ENCODE data around the gene IMP3.
"Not testable (repeated sequence)": the region's sequence is repeated elsewhere in the genome, so short reads cannot be mapped to it uniquely, and the experiment has no call there.

Gene IMP3, protein sequence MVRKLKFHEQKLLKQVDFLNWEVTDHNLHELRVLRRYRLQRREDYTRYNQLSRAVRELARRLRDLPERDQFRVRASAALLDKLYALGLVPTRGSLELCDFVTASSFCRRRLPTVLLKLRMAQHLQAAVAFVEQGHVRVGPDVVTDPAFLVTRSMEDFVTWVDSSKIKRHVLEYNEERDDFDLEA

DNA sequence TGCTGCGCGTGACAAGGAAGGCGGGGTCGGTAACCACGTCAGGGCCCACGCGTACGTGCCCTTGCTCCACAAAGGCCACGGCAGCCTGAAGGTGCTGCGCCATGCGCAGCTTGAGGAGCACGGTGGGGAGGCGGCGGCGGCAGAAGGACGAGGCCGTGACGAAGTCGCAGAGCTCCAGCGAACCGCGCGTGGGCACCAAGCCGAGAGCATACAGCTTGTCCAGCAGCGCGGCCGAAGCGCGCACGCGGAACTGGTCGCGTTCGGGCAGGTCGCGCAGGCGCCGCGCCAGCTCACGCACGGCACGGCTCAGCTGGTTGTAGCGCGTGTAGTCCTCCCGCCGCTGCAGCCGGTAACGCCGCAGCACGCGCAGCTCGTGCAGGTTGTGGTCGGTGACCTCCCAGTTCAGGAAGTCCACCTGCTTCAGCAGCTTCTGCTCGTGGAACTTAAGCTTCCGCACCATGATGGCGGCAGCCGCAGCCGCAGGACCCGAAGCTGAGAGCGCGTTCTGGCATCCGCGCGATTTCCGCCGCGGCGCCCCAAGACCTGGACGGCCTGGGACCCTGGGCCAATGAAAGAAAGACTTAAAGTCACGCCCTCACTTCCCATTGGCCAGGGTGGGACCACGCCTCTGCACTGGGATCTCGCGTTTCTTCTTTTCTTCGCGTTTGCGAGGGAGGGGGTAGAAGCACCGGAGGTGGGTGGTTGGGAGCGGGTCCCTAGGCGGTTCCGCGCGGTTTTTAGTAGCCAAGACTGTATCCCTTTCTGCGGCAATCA lies at the start of gene IMP3:
Gene IMP3 (minus strand): TSS at position 516 of the 774 bp plus-strand sequence. CDS start 56 bp downstream, at position 460.
- peak; percentile 97 for DNase-seq

DNA sequence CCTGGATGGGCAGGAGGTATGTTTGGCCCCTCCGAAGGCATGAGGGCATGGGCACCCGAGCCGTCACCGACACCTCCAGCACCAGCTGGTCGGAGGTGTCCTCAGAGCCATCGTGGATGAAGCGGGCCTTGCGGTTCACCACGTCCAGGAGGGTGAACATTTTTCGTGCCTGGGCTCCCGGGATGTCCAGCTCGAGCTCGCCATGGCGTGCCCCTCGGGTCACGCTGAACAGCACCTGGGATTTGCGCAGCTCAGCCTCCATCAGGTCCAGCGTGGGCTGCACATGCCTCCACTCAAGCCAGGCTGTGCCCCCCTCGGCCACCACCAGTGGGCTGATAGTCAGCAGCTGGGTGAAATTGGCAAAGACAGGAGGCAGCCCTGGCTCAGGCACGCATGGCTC lies 49.4 kb upstream of the IMP3 start:
- DNase-seq, result not testable (repeated sequence)

DNA sequence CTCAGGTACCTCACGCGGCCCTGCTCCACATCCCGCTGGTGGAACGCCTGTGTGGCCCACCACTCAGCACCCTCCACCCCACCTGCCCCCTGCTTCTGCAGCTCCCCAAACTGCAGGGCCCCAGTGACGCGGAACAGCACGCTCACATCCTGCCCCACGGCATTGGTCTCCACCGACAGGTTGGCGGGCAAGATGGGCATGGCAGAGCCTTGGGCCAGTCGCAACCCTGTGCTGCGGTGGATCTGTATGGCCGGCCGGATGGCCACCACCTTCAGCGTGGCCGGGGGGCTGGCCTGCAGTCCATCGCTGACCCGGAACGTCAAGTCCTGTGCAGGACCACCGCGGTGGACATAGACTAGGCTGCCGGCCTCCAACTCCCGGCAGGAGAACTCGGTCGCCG lies 48.8 kb upstream of the IMP3 start:
- DNase-seq, result no peak

DNA sequence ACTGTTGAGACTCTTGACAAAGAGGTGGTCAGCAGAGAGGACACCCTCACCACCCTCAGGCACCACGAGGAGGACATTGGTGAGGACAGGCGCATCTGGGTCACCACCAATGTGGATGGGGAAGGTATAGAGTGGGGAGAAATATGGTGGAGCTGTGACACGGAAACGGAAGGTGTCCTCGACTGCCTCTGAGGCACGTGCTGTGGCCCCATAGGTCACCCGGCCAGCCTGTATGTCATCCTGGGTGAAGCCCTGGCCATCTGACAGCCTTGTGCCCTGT lies 48.2 kb upstream of the IMP3 start:
- no peak for DNase-seq

DNA sequence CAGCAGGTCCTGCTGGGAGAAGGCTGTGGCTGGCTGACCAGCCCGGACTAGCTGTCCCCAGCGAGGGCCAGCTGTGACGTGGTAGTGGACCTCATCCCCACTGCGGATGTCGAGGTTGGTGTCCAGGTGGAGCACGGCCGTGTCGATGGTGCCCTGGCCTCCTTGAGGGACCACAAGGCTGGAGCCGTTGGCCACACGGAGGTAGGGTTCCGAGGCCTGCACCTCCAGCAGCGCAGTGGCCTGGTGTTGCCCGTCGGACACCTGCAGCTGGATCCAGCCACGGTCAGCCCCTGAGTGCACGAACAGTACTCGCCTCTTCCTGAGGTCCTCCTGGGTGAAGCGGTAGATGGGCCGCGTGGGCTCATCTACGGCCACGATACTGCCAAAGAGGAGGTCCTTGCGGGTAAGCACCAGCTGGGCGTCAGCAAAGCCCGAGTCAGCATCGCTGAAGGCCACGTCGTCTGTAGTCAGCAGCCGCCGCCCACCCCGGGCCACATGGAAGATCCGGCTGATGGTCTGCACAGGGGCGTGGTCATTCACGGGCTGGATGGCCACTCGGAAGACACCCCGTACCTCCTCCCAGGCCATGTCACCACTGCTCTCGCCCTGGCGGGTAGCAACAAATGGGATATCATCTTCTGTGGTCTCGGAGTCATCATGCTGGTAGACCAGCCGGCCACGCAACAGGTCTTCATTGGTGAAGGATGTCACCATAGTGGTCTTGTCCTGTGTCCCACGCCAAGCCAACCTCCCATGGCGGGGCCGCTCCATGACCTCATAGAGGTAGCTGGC lies 47.7 kb upstream of the IMP3 start:
- no peak for DNase-seq

DNA sequence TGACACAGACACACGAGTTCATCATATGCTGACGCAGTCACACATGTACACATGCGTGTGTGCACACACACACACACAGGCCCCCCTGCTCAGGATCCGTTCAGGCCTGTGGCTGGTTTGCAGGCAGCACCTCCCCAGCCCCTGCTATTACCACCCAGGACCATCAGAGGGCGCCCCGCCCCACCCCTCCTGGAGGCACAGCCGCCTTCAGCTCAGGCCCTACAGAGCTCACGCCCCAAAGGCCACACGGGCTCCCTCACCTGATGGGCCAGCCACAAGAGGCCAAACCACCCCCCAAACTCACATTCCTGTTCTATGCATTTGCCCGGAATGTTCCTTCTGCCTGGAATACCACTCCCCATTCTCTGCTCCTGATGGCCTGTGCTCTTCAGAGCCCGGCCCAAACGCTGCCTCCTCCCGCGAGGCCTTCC lies 46.2 kb upstream of the IMP3 start:
- DNase-seq, result not testable (repeated sequence)

DNA sequence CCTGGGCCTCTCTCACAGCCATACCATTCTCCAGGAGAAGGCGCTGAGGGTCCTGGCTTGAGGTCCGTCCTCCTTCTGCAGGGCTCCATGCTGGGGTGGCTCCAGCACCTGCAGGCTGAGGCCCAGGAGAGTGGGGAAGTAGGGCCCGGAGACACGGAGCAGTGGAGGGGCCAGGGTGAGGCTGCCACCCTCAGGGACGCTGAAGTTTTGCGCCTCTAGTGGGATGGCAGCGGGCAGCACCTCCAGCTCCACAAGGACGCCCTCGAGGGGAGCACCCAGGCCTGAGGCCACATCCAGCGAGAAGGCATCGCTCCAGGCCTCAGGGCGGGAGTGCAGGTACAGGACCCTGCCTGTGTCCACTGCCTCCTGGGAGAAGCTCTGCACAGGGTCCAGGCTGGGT lies 45.2 kb upstream of the IMP3 start:
- no peak for DNase-seq

DNA sequence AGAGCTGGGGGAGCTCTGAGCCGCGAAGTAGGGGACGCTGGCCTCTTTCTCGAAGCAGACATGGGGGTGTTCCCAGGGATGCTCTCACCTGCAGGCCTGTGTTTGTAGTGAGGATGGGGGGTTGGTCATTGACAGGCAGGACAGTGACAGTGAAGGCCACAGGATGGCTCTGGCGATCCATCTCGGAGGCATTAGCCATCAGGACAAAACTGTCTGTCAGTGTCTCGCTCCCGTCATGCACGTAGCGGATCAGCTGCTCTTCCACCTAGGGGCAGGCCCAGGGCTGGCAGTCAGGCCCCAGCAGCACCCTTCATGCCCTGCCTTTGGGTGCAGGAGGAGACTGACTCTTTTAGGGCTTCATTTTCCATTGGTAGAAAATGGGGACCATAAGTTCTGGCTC lies 44.6 kb upstream of the IMP3 start:
- DNase-seq, result no peak

DNA sequence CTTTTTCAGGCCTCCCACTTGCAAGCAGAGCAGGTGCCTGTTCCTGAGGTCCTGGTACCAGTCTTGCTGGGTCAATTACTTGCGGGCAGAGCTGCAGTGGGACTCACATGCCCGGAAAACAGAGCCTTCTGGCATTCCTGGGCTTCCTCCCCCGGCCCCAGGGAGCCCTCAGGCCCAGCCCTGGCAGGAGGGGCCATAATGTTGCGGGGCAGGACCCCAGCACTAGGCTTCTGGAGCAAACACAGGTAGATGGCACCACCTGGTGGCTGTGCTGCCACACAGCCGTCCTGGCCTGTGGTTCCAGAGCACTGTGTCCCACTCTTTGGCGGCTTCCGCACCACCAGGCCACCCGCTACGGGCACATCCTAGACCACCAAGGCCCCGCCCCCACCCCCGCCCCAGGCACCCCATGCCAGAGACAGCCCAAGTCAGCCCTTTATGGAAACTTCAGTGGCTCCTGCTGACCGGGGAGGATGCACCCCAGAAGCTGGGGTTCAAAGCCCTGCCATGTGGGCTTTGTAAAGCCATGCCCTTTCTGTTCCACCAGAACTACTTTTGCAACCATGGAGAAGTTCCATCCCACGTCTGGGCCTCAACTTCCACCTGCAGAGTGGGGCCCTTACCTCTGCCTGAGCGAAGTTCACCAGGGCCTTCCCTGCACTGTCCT lies 43.8 kb upstream of the IMP3 start:
- not testable (repeated sequence) for DNase-seq

DNA sequence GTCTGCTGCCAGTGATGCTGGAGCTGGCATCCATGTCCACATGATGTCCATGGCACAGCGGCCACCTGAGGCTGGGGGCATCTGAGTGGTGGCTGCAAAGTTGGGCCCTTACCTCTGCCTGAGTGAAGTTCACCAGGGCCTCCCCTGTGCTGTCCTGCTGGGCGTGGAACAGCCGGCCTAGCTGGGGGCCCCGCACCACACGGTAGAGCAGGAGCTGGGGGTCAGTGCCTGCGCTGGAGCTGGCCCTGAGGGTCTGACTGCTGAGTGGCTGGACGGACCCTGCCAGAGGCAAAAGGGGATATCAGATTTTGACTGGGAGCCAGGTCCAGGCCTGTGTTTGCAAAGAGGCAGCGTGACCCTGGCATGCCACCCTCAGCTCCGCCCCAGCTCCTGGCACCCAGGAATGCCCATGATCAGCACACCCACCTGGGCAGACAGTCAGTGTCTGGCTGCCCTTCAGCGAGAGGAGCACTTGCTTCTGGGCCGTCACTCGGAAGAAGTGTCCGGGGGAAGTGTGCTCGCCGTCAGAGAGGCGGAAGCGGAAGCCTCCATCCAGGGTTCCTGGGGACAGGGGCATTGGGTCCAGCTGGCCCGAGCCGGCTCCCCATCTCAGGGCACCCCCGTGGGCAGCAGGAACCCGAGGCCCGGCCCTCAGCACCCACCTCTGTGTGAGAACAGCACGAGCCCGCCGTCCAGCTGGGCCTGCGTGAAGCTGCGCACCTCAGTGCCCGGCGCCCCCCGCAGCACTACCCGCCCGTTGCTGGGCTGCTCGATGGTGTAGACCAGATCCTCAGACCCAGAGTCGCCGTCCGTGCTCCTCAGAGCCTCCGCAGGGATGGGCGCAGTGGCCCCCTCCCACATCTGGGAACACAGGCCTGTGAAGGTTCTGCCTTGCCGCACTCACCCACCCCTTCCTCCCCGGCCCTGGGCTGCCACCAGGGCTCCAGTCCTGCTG lies 42.4 kb upstream of the IMP3 start:
- DNase-seq, result no peak

DNA sequence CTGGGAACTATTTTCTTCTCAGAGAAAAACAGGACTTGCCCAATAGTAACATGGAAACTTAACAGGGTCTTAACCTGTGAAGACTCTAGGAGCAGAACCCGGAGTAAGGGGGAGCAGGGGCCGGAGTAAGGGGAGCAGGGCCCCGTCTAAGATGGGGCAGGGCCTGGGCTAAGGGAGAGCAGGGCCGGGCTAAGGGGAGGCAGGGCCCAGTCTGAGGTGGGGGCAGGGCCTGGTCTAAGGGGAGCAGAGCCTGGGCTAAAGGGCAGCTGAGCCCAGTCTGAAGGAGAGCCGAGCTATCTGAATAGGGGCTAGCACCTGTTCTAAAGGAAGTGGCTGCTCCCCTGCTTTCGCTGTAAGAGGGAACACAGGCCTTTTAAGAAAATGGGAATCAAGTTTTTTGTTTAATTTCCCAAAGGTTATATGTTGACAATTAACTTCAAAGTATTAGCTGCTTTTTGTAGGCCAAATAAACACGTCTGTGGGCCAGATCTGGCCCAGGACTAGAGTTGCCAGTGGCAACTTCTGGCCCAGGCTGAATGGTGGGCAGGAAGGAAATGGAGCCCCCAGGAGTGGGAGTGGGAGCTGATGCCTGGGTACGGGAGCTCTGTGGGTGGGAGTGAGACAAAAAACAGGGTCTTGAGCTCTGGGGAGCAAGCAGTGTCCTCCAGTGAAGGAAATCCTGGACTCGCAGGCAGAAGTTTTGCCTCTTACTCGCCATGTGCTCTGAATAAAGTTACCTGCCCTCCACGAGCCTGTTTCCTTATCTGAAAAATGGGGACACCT lies 40.2 kb upstream of the IMP3 start:
- DNase-seq, result no peak

DNA sequence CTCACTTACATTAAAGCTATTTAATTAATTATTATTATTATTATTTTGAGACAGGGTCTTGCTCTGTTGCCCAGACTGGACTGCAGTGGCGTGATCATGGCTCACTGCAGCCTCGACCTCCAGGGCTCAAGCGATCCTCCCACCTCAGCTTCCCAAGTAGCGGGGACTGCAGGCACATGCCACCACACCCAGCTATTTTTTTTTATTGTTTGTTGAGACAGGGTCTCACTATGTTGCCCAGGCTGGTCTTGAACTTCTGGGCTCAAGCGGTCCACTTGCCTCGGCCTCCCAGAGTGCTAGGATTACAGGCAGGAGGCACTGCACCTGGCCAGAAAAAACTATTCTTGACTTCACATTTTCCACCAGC lies 38.3 kb upstream of the IMP3 start:
- not testable (repeated sequence) for DNase-seq

DNA sequence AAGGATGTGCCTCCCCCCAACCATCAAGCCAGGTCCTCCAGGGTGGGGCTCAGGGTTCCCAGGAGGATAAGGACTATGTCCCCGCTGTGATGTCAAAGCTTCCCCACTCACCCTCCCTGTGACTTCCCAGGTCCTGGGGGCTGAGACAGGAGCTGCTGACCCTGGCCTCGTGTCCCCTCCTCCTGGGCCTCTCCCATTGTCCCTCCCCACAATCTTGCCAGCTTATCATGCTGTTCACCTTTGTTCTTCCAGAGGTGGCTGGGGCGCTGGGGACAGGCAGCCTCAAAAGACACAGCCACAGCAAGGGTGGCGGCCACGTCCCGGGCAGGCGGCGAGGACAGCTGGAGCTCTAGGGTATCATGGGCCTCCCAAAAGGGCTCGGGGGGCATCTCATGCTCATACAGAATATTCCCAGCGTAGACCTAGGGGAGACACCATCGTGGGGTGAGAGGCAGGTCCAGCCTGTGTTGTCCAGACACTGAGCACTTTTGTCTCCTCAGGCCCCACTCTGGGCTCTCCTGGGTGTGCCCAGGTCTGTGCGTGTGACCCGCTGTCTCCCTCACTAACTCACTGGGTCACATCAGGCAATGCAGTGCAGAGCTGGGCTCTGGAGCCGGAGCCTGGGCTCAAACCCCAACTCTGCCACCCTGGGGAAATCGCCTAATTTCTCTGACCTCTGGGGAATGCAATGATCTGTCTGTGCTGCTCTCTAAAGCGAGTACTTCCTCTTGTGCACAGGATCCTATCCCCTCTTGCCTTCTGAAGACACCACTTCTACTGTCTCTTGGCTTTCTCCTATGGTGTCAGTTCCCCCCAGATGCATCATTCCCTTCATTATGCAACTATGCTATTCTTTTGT lies 37.7 kb upstream of the IMP3 start:
- DNase-seq, result no peak

DNA sequence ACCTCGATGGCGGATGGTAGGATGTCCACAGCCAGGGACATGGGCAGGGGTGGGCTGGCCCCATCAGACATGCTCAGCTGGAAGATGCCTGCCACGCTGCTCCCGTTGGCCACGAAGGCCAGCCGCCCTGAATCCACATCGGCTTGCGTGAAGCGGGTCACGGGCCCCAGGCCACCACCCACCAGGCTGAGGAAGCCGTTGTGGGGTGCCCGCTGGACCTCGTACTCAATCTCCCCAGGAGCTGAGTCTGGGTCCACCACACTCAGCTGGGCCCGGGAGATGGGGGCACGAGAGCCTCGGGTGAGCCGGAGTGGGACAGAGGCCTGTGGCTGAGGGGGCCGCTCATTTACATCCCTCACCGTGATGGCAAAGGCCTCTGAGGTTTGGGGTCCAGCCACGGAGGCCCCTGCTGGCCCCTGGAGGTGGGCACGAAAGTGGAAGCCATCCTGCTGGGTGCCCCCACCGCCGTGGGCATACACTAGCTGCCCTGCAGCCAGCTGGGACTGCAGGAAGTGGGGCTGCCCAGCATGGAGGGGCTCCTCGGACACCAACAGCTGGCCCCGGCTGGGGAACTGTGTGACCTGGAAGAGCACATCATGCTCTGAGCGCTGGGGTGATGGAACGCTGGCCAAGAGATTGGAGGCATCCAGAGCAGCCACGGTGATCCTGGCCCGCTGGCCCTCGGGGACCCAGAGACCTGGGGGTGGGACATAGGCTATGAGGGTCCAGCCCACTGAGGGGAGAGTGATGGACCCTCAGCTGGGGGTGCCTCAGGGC lies 36.9 kb upstream of the IMP3 start:
- DNase-seq, result no peak

DNA sequence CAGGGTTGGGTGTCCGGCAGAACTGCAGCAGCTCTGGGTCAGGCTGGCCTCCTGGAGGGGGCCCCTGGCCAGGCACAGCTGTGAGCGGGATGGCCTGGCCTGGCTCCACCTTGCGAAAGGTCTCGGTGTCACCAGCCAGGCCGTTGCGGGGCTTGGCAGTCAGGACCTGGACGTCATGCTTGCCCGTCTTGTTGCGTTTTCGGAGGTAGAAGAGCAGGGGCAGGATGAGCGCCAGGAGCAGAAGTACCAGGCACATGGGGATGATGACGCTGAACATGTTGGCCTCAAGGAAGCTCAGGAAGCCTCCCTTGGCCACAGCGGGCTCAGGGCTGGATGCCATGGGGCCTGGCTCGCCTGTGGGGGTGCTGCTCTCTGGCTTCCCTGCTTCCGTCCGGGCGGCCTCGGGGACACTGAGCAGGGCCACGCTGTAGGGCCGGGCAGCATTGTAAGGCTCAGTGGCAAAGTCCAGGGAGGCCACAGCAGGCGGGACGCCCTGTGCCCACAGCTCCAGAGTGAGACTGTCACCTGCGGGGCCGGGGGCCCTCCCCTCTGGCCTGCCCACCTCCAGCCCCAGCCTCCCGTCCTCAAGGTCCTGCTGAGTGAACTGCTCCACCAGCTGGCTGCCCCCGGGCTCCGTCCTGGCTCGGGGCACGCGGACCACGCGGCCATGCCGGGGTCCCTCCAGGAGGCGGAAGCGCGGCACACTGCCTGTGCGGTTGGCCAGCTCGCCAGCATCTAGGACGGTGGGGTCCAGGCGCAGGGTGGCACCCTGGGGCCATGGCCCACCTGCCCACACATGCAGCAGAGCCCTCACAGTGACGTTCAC lies 35.8 kb upstream of the IMP3 start:
- no peak for DNase-seq

DNA sequence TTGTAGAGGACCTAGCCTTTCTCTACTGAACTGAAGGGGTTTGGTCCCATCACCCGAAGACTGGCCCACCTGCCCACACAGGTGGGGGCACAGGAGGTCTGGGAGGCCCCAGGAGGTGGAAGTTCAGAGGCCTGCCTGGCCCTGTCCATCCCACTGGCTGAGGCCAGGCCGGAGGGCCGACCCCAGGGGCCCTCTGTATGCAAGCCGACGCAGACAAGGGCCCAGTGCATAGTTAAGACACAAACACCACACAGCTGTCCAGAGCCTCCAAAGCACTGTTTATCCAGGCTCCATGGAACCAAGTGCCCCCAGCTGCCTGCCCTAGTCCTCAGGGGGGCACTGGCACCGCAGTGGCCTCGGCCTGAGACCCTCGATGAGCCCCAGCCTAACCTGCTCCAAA lies 34.3 kb upstream of the IMP3 start:
- DNase-seq, result no peak

DNA sequence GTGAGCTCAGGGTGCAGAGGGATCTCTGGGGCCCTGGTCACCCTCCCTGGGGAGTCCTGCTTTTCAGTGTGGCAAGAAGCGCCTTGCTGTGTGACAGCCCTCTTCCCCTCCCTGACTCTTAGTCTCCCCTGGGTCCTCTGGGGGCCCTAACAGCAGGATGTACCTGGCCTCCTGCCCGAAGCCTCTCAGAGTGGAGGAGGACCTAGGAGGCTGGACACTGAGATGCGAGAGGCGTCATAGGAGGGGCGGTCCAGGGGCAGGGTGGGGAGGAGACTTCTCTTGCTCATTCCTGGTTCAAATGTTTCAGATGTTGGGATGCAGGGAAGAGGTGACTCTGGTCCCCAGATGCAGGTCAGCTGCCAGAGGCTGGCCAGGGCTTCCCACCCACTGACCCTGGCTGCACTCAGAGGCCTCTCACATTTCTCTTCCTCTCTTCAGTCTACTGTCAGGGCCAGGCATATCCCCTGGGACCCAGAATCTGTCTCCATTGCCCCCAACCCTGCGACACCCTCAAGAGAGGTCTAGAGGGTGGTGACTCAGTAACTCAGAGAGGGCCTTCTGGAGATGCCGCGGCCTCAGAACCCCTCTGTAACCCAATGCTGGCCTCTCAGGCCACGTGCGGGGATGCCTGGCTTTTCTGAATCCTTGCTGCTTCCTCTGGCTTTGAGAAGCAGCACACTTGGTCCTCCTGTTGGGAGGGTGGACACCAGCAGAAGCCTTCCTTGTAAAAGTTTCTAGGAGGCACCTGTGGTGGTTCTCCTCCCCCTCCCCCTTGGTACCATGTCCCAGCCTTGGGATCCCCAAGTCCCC lies 33.6 kb upstream of the IMP3 start:
- peak; percentile 79 for DNase-seq
